GM23338 (cell line): Measurements from ENCODE around the gene SLC25A10. TPM values are rescaled to one million over a fixed set of nuclear protein-coding genes. Genes with fewer than 3 reads are reported as not detected.

Experiments
- ATAC-seq: fragments of 200-7000 bp; cut with Tn5 transposase; 3 replicates; pipeline ENCODE4 v1.9.1; 2020
- DNase-seq: peaks from one replicate; pipeline ENCODE4 v3.0.0-alpha.2; 2015; ENCODE audit warnings: low spot score
- H2AFZ ChIP-seq: fragments of 200-600 bp; sonication (generic); 2 replicates; pipeline ENCODE4 v1.8.0; 2016; ENCODE audit warnings: antibody characterized with exemption, mild to moderate bottlenecking, moderate library complexity
- H3F3A ChIP-seq: fragments of 200-600 bp; sonication (generic); replicated peaks from 2 replicates; pipeline ENCODE4 v1.8.0; 2017; ENCODE audit warnings: antibody characterized with exemption, mixed run types, low read depth
- H3K27ac ChIP-seq: fragments of 200-600 bp; sonication (generic); 2 replicates; pipeline ENCODE4 v1.6.1; 2016; ENCODE audit warnings: low read depth
- H3K27me3 ChIP-seq: fragments of 200-600 bp; sonication (generic); 2 replicates; pipeline ENCODE4 v1.8.0; 2016; ENCODE audit warnings: mild to moderate bottlenecking, mixed run types, moderate library complexity; ENCODE audit not compliant: insufficient read depth
- H3K36me3 ChIP-seq: fragments of 200-600 bp; sonication (generic); 2 replicates; pipeline ENCODE4 v1.8.0; 2016; ENCODE audit warnings: mild to moderate bottlenecking; ENCODE audit not compliant: insufficient read depth
- H3K4me1 ChIP-seq: fragments of 200-600 bp; sonication (generic); 2 replicates; pipeline ENCODE4 v1.8.0; 2016; ENCODE audit warnings: mild to moderate bottlenecking, moderate library complexity; ENCODE audit not compliant: insufficient read depth
- H3K4me2 ChIP-seq: fragments of 200-600 bp; sonication (generic); 2 replicates; pipeline ENCODE4 v1.7.1; 2017; ENCODE audit warnings: mixed run types
- H3K4me3 ChIP-seq: fragments of 200-600 bp; sonication (generic); 2 replicates; pipeline ENCODE4 v1.6.1; 2016; ENCODE audit warnings: mixed run types
- H3K79me2 ChIP-seq: fragments of 200-600 bp; sonication (generic); replicated peaks from 2 replicates; pipeline ENCODE4 v1.8.0; 2017; ENCODE audit warnings: mild to moderate bottlenecking; ENCODE audit not compliant: insufficient read depth
- H3K9me2 ChIP-seq: fragments of 200-600 bp; sonication (generic); 2 replicates; pipeline ENCODE4 v1.8.0; 2017; ENCODE audit not compliant: insufficient read depth
- H4K20me1 ChIP-seq: fragments of 200-600 bp; sonication (generic); replicated peaks from 2 replicates; pipeline ENCODE4 v1.8.0; 2017; ENCODE audit warnings: mild to moderate bottlenecking; ENCODE audit not compliant: insufficient read depth
- H3K27ac Mint-ChIP-seq: 2 replicates; pipeline ENCODE4 v1.8.0; 2020; ENCODE audit warnings: inconsistent platforms, mild to moderate bottlenecking, moderate library complexity, mixed read lengths
- H3K27me3 Mint-ChIP-seq: 3 replicates; pipeline ENCODE4 v1.8.0; 2022; ENCODE audit warnings: low read depth, mild to moderate bottlenecking, moderate library complexity, mixed read lengths, inconsistent platforms; ENCODE audit not compliant: insufficient read depth, poor library complexity
- H3K36me3 Mint-ChIP-seq: 3 replicates; pipeline ENCODE4 v1.8.0; 2021; ENCODE audit warnings: low read depth, mild to moderate bottlenecking, inconsistent platforms, moderate library complexity, mixed read lengths
- H3K4me1 Mint-ChIP-seq: 3 replicates; pipeline ENCODE4 v1.8.0; 2020; ENCODE audit warnings: mild to moderate bottlenecking, inconsistent platforms, mixed read lengths
- H3K4me3 Mint-ChIP-seq: 3 replicates; pipeline ENCODE4 v1.8.0; 2021; ENCODE audit warnings: moderate library complexity, mild to moderate bottlenecking, inconsistent platforms, mixed read lengths
- H3K9me3 Mint-ChIP-seq: 3 replicates; pipeline ENCODE4 v1.8.0; 2020; ENCODE audit warnings: moderate library complexity, mild to moderate bottlenecking, inconsistent platforms, mixed read lengths
- CREB1 ChIP-seq: fragments of 250-450 bp; sonication (Bioruptor Pico); IDR thresholded peaks from 2 replicates; pipeline ENCODE4 v1.5.0; 2020; ENCODE audit warnings: low read depth, mild to moderate bottlenecking, moderate library complexity
- ETS1 ChIP-seq: IDR thresholded peaks from 2 replicates; pipeline ENCODE4 v1.6.1; 2016; ENCODE audit warnings: antibody characterized with exemption
- EZH2 ChIP-seq: fragments of 200-600 bp; sonication (generic); IDR thresholded peaks from one replicate; pipeline ENCODE4 v1.8.0; 2017; ENCODE audit warnings: antibody characterized with exemption, mild to moderate bottlenecking, low read depth; ENCODE audit not compliant: unreplicated experiment
- EZH2phosphoT487 ChIP-seq: fragments of 200-600 bp; sonication (generic); IDR thresholded peaks from one replicate; pipeline ENCODE4 v1.8.1; 2018; ENCODE audit warnings: antibody characterized with exemption; ENCODE audit not compliant: unreplicated experiment
- JUNB ChIP-seq: IDR thresholded peaks from one replicate; pipeline ENCODE4 v1.6.1; 2016; ENCODE audit warnings: antibody characterized with exemption; ENCODE audit not compliant: unreplicated experiment
- NANOG ChIP-seq: IDR thresholded peaks from 2 replicates; pipeline ENCODE4 v1.6.1; 2016; ENCODE audit warnings: antibody characterized with exemption, borderline replicate concordance
- POLR2AphosphoS5 ChIP-seq: IDR thresholded peaks from 2 replicates; pipeline ENCODE4 v1.6.1; 2016; ENCODE audit warnings: antibody characterized with exemption, low read depth
- STAT1 ChIP-seq: IDR thresholded peaks from one replicate; pipeline ENCODE4 v1.6.1; 2016; ENCODE audit warnings: antibody characterized with exemption; ENCODE audit not compliant: unreplicated experiment
- ZNF331 ChIP-seq: fragments of 250-450 bp; sonication (Bioruptor Pico); IDR thresholded peaks from 2 replicates; pipeline ENCODE4 v1.5.0; 2020; ENCODE audit warnings: low read depth, mild to moderate bottlenecking, moderate library complexity
- polyA plus RNA-seq: library from polyadenylated mRNA; unstranded; fragments of >200 nt; fragmentation: Nextera tagmentation; extraction: Ambion mirVana; gene quantifications from 2 replicates; pipeline ENCODE4 v1.2.1, GENCODE V29; 2016
- total RNA-seq: library from RNA; depleted of rRNA; stranded (reverse); fragments of >200 nt; shearing (Covaris generic); gene quantifications from 2 replicates; pipeline ENCODE4 v1.2.3, GENCODE V29; 2014
- TF ChIP-seq, protein P1 (sequence below), 2 experiments: fragments of 200-600 bp in 1 of 2; sonication (generic) in 1 of 2; conservative IDR thresholded peaks; 2 replicates each; pipeline versions ENCODE4 v1.5.1 to v1.6.1; 2016 to 2017; ENCODE audit warnings: antibody characterized with exemption in 2 of 2, low read depth in 2 of 2, mild to moderate bottlenecking in 2 of 2, moderate library complexity in 1 of 2

Gene SLC25A10
- total and polyA plus RNA-seq, 2 experiments from 2014 or later, result 25.7 to 47.4 TPM

DNA sequence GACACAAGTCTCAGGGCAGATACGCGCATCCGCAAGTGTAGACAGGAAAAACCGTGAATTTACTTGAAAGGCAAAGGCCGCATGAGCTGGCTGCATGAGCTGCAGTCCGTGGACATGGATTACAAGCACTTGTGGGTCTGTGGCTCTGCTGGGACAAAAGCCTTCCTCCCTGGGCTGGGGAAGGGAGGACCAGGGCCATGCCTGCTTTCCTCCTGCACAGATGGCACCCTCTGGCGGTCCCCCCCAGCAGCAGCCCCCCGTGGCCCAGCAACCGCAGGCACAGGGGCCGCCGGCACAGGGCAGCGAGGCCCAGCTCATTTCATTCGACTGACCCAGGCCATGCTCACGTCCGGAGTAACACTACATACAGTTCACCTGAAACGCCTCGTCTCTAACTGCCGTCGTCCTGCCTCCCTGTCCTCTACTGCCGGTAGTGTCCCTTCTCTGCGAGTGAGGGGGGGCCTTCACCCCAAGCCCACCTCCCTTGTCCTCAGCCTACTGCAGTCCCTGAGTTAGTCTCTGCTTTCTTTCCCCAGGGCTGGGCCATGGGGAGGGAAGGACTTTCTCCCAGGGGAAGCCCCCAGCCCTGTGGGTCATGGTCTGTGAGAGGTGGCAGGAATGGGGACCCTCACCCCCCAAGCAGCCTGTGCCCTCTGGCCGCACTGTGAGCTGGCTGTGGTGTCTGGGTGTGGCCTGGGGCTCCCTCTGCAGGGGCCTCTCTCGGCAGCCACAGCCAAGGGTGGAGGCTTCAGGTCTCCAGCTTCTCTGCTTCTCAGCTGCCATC is 10.6 kb upstream of the SLC25A10 start:
- Histone ChIP-seq H3K4me2 (peak overlapping the region; percentile 100), H2AFZ (no peak overlapping the region), H3K4me1 (peaks cover 10% of the 10 kb centered on the region), H3K27me3 (no peaks in the 10 kb centered on the region), H3K4me3 (peak overlapping the region; percentile 99), H3K36me3 (peaks cover 3% of the 10 kb centered on the region), H3F3A (peaks cover 26% of the 10 kb centered on the region), H4K20me1 (peaks cover 12% of the 10 kb centered on the region), H3K79me2 (peaks cover 51% of the 10 kb centered on the region), H3K27ac (0 out of 2 replicates have a peak overlapping the region, but pooled peaks have one; percentile 26), H3K9me2 (no peaks in the 10 kb centered on the region)
- Mint-ChIP-seq H3K4me1 (peaks cover 10% of the 10 kb centered on the region; the same call in 2 of the 3 replicates), H3K27me3 (peaks cover 15% of the 10 kb centered on the region), H3K36me3 (peaks cover 69% of the 10 kb centered on the region), H3K9me3 (no peaks in the 10 kb centered on the region), H3K4me3 (peak overlapping the region; percentile 95), H3K27ac (0 out of 2 replicates have a peak overlapping the region, but pooled peaks have one; percentile 31)
- TF ChIP-seq, protein P1, sequence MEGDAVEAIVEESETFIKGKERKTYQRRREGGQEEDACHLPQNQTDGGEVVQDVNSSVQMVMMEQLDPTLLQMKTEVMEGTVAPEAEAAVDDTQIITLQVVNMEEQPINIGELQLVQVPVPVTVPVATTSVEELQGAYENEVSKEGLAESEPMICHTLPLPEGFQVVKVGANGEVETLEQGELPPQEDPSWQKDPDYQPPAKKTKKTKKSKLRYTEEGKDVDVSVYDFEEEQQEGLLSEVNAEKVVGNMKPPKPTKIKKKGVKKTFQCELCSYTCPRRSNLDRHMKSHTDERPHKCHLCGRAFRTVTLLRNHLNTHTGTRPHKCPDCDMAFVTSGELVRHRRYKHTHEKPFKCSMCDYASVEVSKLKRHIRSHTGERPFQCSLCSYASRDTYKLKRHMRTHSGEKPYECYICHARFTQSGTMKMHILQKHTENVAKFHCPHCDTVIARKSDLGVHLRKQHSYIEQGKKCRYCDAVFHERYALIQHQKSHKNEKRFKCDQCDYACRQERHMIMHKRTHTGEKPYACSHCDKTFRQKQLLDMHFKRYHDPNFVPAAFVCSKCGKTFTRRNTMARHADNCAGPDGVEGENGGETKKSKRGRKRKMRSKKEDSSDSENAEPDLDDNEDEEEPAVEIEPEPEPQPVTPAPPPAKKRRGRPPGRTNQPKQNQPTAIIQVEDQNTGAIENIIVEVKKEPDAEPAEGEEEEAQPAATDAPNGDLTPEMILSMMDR (conservative IDR thresholded peaks at IDR 0.05; ENCODE audit: low read depth in 2 of 2), result peak in 1 of 2 experiments; percentile 27; a peak in 1 of 4 replicates
- TF ChIP-seq ZNF331 (CRISPR knock-in tag), result no peak
- TF ChIP-seq NANOG, result no peak
- no peak for DNase-seq
- ATAC-seq, result peak; percentile 7; the same call in 2 of the 3 replicates

GRCh38 chr17:81702934-81703746 is 8.9 kb upstream of the SLC25A10 start, which contains the start of gene MRPL12:
MRPL12 (plus strand) TSS chr17:81703367; CDS start chr17:81703502, 135 bp downstream.
- peak within 1 kb of the TSS; percentile 98 for H3K27ac Mint-ChIP-seq
- TF ChIP-seq EZH2phosphoT487 (no peak), EZH2 (no peak), STAT1 (no peak), ZNF331 (CRISPR knock-in tag) (no peak), ETS1 (peak; percentile 93), CREB1 (CRISPR knock-in tag) (peak; percentile 94), NANOG (no peak), JUNB (no peak), POLR2AphosphoS5 (peak; percentile 91)
- TF ChIP-seq, protein P1 (conservative IDR thresholded peaks at IDR 0.05; ENCODE audit: low read depth in 2 of 2), result 0 out of 4 replicates have a peak, but pooled peaks of 1 of the 2 experiments have one; percentile 1

More at GRCh38 chr17:81702934-81703746, 8.9 kb upstream of the SLC25A10 start, which contains the start of gene MRPL12:
- Mint-ChIP-seq H3K36me3 (peaks cover 64% of the 10 kb centered on the region), H3K27me3 (peaks cover 15% of the 10 kb centered on the region), H3K4me3 (peak within 1 kb of the TSS; percentile 95), H3K9me3 (no peaks in the 10 kb centered on the region), H3K4me1 (peaks cover 10% of the 10 kb centered on the region; the same call in 2 of the 3 replicates)
- Histone ChIP-seq H3K4me3 (peak within 1 kb of the TSS; percentile 99), H3K27me3 (no peaks in the 10 kb centered on the region), H3K36me3 (peaks cover 7% of the 10 kb centered on the region), H3K4me2 (peak within 1 kb of the TSS; percentile 100), H3K9me2 (no peaks in the 10 kb centered on the region), H3F3A (peaks cover 29% of the 10 kb centered on the region), H3K4me1 (peaks cover 10% of the 10 kb centered on the region), H3K79me2 (peaks cover 47% of the 10 kb centered on the region), H3K27ac (peak within 1 kb of the TSS; percentile 95), H4K20me1 (peaks cover 8% of the 10 kb centered on the region), H2AFZ (peak within 1 kb of the TSS; percentile 72)
- ATAC-seq (peak; percentile 90), DNase-seq (peak; percentile 98)
